Loucy (cell line): Measurements from ENCODE around the gene GABBR2.

ENCODE experiments used
- EZH2phosphoT487 ChIP-seq: fragments of 200-600 bp; IDR thresholded peaks from 2 replicates; pipeline ENCODE4 v1.6.1; 2018; ENCODE audit warnings: antibody characterized with exemption, mild to moderate bottlenecking, moderate library complexity, borderline replicate concordance
- TF ChIP-seq, protein P1 (sequence below): fragments of 200-600 bp; sonication (generic); conservative IDR thresholded peaks from 2 replicates; pipeline ENCODE4 v1.5.1; 2014; ENCODE audit warnings: mild to moderate bottlenecking, antibody characterized with exemption, low read length

DNA sequence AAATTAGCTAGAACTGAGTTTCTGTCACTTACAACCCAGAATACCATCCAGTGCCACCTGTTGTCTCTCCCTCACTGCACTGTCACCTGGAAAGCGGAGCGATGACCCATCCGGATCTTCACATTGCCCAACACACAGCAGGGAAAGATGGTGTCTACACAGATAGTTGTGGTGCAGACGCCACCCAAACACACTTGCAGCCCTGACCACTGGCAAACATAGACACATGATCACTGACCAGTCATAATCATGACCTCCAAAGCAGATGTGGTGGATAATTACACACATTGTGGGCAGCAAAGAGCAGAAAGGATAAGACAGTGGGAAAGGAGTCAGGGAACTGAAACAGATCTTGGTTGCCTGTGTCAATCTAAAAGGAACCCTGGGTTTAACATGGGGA is 64.7 kb downstream of the GABBR2 start:
- TF ChIP-seq, protein P1, sequence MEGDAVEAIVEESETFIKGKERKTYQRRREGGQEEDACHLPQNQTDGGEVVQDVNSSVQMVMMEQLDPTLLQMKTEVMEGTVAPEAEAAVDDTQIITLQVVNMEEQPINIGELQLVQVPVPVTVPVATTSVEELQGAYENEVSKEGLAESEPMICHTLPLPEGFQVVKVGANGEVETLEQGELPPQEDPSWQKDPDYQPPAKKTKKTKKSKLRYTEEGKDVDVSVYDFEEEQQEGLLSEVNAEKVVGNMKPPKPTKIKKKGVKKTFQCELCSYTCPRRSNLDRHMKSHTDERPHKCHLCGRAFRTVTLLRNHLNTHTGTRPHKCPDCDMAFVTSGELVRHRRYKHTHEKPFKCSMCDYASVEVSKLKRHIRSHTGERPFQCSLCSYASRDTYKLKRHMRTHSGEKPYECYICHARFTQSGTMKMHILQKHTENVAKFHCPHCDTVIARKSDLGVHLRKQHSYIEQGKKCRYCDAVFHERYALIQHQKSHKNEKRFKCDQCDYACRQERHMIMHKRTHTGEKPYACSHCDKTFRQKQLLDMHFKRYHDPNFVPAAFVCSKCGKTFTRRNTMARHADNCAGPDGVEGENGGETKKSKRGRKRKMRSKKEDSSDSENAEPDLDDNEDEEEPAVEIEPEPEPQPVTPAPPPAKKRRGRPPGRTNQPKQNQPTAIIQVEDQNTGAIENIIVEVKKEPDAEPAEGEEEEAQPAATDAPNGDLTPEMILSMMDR: no peak
- no peak for TF ChIP-seq EZH2phosphoT487
